Adrenal gland (tissue), 12 donors: Measurements from ENCODE around the gene IGSF5. TPM values are rescaled to one million over a fixed set of nuclear protein-coding genes. Genes with fewer than 3 reads are reported as not detected.

Experiments
- DNase-seq, 7 donors: peaks; one replicate each; pipeline ENCODE4 v3.0.0-alpha.2; 2019 to 2020
- H3K27ac ChIP-seq, 5 donors: fragments of 200-600 bp; sonication (generic) in 4 of 5; 1 replicate in 3 of 5; 2 replicates in 2 of 5; pipeline versions ENCODE4 v1.5.1 to v1.8.0; 2016 to 2020; ENCODE audit warnings: mild to moderate bottlenecking in 1 of 5
- H3K27me3 ChIP-seq: fragments of 200-600 bp; 2 replicates; pipeline ENCODE4 v1.8.0; 2021
- H3K36me3 ChIP-seq, 2 donors: fragments of 200-600 bp; replicated peaks in 1 of 2; 1 replicate in 1 of 2; 2 replicates in 1 of 2; pipeline versions ENCODE4 v1.5.1 to v1.8.0; 2018 to 2022
- H3K4me1 ChIP-seq, 2 donors: fragments of 200-600 bp; replicated peaks in 1 of 2; 1 replicate in 1 of 2; 2 replicates in 1 of 2; pipeline versions ENCODE4 v1.5.1 to v1.8.0; 2018 to 2021
- H3K4me3 ChIP-seq, 4 donors: fragments of 200-600 bp; sonication (generic) in 3 of 4; one replicate each; pipeline ENCODE4 v1.5.1; 2016 to 2018
- H3K9me3 ChIP-seq, 3 donors: fragments of 200-600 bp; sonication (generic) in 1 of 3; replicated peaks in 1 of 3; 1 replicate in 2 of 3; 2 replicates in 1 of 3; pipeline versions ENCODE4 v1.5.1 to v1.8.0; 2016 to 2021
- POLR2A ChIP-seq, 2 donors: fragments of 450-650 bp; IDR thresholded peaks; one replicate each; pipeline ENCODE4 v1.6.1; 2017; ENCODE audit warnings: antibody characterized with exemption in 2 of 2, mild to moderate bottlenecking in 2 of 2, moderate library complexity in 1 of 2
- WGBS, 4 donors: extraction: QIAGEN DNeasy Blood & Tissue Kit in 2 of 4; methylation state at CpG; one replicate each; pipeline versions ENCODE4 v1.1.5 to v1.1.7; 2013 to 2017; 5-methylcytosine and 5-hydroxymethylcytosine counted together
- intact Hi-C, 2 donors: fragments of 100-400 bp; cut with DNase I; formaldehyde crosslinking; loops; one replicate each; pipeline versions ENCODE4 v1.14.1 to v1.15.0; 2022 to 2023
- polyA plus RNA-seq, 3 donors: library from polyadenylated mRNA; stranded (reverse); fragments of 200-250 nt in 2 of 3; fragments of 350-450 nt in 1 of 3; fragmentation: Illumina TruSeq in 1 of 3; extraction: RNeasy Lipid Tissue Mini Kit (QIAGEN cat#74804) in 1 of 3; gene quantifications; one replicate each; pipeline ENCODE4 v1.2.3, GENCODE V29; 2013 to 2014
- total RNA-seq, 9 donors: library from RNA; depleted of rRNA in 4 of 9; stranded (reverse); fragments of >200 nt in 4 of 9; fragments of 120-200 nt in 1 of 9; fragmentation: NEBNext Ultra II Directional in 1 of 9; extraction: Animal tissue kit (Norgen Biotek cat#: 25700) in 1 of 9; gene quantifications; one replicate each; pipeline versions ENCODE4 v1.1.0 to v1.2.4, GENCODE V29; 2013 to 2023
- TF ChIP-seq, protein P1 (sequence below), 6 experiments: fragments of 450-650 bp in 4 of 6; fragments of 200-600 bp in 2 of 6; sonication (generic) in 1 of 6; IDR thresholded peaks; 1 replicate in 5 of 6; 2 replicates in 1 of 6; pipeline versions ENCODE4 v1.5.1 to v1.8.0; 2016 to 2021; ENCODE audit warnings: antibody characterized with exemption in 6 of 6, mild to moderate bottlenecking in 2 of 6, moderate library complexity in 1 of 6
- donor health status: healthy with polysubstance abuse.
- donor health status: Bipolar disorder and iron deficiency.
- donor health status: DM: yes; HTN: yes; CAD: no.
- donor health status: DM: no; HTN: no; CAD: no.
- donor health status: DM: no; HTN: no; CAD: no.
- donor health status: DM: yes; HTN: yes; CAD: no.

Gene IGSF5
- total and polyA plus RNA-seq, 12 donors: 0.12 to 2.7 (median 0.69) TPM; not detected in 1

DNA sequence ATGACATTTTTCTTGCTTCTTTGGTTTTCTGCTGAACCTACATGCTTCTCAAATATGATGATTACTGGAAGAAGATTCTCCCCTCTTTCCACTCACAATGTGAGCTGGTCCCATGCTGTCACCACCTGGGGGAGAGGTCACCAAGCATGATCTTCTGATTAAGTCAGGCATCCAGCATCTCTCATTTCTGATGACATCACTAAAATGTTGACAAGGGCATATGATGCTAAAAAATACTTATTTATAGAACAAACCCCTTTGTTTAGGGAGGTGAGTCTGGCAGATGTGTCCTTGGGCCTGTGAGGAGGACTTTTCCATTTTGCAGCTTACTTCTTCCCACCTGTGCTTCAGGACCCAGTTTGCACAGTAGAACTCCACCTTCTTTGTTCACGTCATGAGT is 80.3 kb downstream of the IGSF5 start:
- TF ChIP-seq, protein P1, sequence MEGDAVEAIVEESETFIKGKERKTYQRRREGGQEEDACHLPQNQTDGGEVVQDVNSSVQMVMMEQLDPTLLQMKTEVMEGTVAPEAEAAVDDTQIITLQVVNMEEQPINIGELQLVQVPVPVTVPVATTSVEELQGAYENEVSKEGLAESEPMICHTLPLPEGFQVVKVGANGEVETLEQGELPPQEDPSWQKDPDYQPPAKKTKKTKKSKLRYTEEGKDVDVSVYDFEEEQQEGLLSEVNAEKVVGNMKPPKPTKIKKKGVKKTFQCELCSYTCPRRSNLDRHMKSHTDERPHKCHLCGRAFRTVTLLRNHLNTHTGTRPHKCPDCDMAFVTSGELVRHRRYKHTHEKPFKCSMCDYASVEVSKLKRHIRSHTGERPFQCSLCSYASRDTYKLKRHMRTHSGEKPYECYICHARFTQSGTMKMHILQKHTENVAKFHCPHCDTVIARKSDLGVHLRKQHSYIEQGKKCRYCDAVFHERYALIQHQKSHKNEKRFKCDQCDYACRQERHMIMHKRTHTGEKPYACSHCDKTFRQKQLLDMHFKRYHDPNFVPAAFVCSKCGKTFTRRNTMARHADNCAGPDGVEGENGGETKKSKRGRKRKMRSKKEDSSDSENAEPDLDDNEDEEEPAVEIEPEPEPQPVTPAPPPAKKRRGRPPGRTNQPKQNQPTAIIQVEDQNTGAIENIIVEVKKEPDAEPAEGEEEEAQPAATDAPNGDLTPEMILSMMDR (IDR thresholded peaks at IDR 0.05): no peak
- no peak for TF ChIP-seq POLR2A (IDR thresholded peaks at IDR 0.05)
- H3K4me3 ChIP-seq: no peak overlapping the region
- H3K27me3 ChIP-seq: no peaks in the 10 kb centered on the region
- H3K36me3 ChIP-seq: no peaks in the 10 kb centered on the region
- intact Hi-C loops: no loop called here
- 84 to 95% (median 88%) methylated on average over 1 of the region's 1 CpG for WGBS, 4 donors
- no peak for DNase-seq
- no peak overlapping the region for H3K27ac ChIP-seq
- H3K9me3 ChIP-seq: no peaks in the 10 kb centered on the region
- H3K4me1 ChIP-seq: no peaks in the 10 kb centered on the region

DNA sequence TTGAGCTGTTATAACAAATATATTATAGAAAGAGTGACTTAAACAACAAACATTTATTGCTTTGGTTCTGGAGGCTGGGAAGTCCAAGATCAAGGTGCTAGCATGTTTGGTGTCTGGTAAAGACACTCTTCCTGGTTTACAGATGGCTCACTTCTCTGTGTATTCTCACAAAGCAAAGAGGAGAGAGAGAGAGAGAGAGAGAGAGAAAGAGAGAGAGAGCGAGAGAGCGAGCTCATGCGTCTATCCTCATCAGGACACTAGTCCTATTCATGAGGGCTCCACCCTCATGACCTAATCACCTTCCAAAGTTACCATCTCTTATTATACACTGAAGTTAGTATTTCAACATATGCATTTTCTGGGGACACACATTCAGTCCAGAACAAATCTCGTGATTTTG is 89.6 kb downstream of the IGSF5 start:
- Histone ChIP-seq H3K36me3 (no peaks in the 10 kb centered on the region), H3K4me1 (no peaks in the 10 kb centered on the region), H3K27me3 (no peaks in the 10 kb centered on the region), H3K4me3 (no peak overlapping the region), H3K9me3 (no peaks in the 10 kb centered on the region), H3K27ac (no peak overlapping the region)
- DNase-seq: no peak
- intact Hi-C loops: no loop called here
- TF ChIP-seq, protein P1 (IDR thresholded peaks at IDR 0.05): no peak
- no peak for TF ChIP-seq POLR2A (IDR thresholded peaks at IDR 0.05)
- 58 to 87% (median 79%) methylated on average over 4 of the region's 4 CpGs for WGBS, 4 donors

- Histone ChIP-seq H3K4me3 (no peak overlapping the region), H3K27ac (no peak overlapping the region), H3K27me3 (no peaks in the 10 kb centered on the region), H3K4me1 (no peaks in the 10 kb centered on the region), H3K36me3 (no peaks in the 10 kb centered on the region), H3K9me3 (no peaks in the 10 kb centered on the region)
- intact Hi-C loops: no loop called here
- no peak for TF ChIP-seq POLR2A (IDR thresholded peaks at IDR 0.05)
- TF ChIP-seq, protein P1 (IDR thresholded peaks at IDR 0.05): no peak
- DNase-seq: no peak
- WGBS, 4 donors: 72 to 79% (median 74%) methylated on average over 4 of the region's 4 CpGs
These were observed 92.9 kb downstream of the IGSF5 start for GRCh38 chr21:39837861-39838359.

- Histone ChIP-seq H3K27me3 (no peaks in the 10 kb centered on the region), H3K36me3 (no peaks in the 10 kb centered on the region), H3K4me3 (no peak overlapping the region), H3K9me3 (no peaks in the 10 kb centered on the region), H3K27ac (no peak overlapping the region), H3K4me1 (no peaks in the 10 kb centered on the region)
- intact Hi-C loops: no loop called here
- WGBS, 4 donors: 79 to 84% (median 81%) methylated on average over 16 to 22 of the region's 22 CpGs
- TF ChIP-seq POLR2A (IDR thresholded peaks at IDR 0.05): no peak
- TF ChIP-seq, protein P1 (IDR thresholded peaks at IDR 0.05): no peak
- DNase-seq: no peak
These were observed 95.6 kb downstream of the IGSF5 start for GRCh38 chr21:39840373-39841097.
